GM19193 (cell line): Measurements from ENCODE around the gene LMTK2.
A peak's percentile ranks its signal among the peaks of the same experiment; 100 is the strongest.

Experiments
- POLR2A ChIP-seq: IDR thresholded peaks from 4 replicates; pipeline ENCODE4 v1.6.1; 2011; ENCODE audit not compliant: insufficient read depth, insufficient read length; ENCODE audit errors: extremely low read depth

LMTK2 gene

GRCh38 chr7:98106647-98107312, at the start of gene LMTK2:
TSS of gene LMTK2 (plus strand) at chr7:98106862. CDS start at chr7:98107178, 316 bp downstream.
- peak; percentile 89 for TF ChIP-seq POLR2A

- no peak for TF ChIP-seq POLR2A
Measured at GRCh38 chr7:98057157-98057556, 49.5 kb upstream of the LMTK2 start.

GRCh38 chr7:98058186-98058585, 48.5 kb upstream of the LMTK2 start:
- no peak for TF ChIP-seq POLR2A

- TF ChIP-seq POLR2A: no peak
Measured at GRCh38 chr7:98064233-98064632, 42.4 kb upstream of the LMTK2 start.

- no peak for TF ChIP-seq POLR2A
Measured at GRCh38 chr7:98066208-98066607, 40.5 kb upstream of the LMTK2 start.

- no peak for TF ChIP-seq POLR2A
Measured at GRCh38 chr7:98066934-98067507, 39.6 kb upstream of the LMTK2 start.

- no peak for TF ChIP-seq POLR2A
Measured at GRCh38 chr7:98073047-98073446, 33.6 kb upstream of the LMTK2 start.

- no peak for TF ChIP-seq POLR2A
Measured at GRCh38 chr7:98075801-98076200, 30.9 kb upstream of the LMTK2 start.

GRCh38 chr7:98077762-98078161, 28.9 kb upstream of the LMTK2 start:
- TF ChIP-seq POLR2A: no peak

- no peak for TF ChIP-seq POLR2A
Measured at GRCh38 chr7:98078197-98078870, 28.3 kb upstream of the LMTK2 start.

- TF ChIP-seq POLR2A: no peak
Measured at GRCh38 chr7:98079891-98080648, 26.6 kb upstream of the LMTK2 start.

- no peak for TF ChIP-seq POLR2A
Measured at GRCh38 chr7:98081319-98081718, 25.3 kb upstream of the LMTK2 start.

- TF ChIP-seq POLR2A: no peak
Measured at GRCh38 chr7:98084631-98085030, 22.0 kb upstream of the LMTK2 start.

- no peak for TF ChIP-seq POLR2A
Measured at GRCh38 chr7:98085674-98086073, 21.0 kb upstream of the LMTK2 start.

- no peak for TF ChIP-seq POLR2A
Measured at GRCh38 chr7:98086281-98086718, 20.4 kb upstream of the LMTK2 start.
